Measurements from ENCODE around the gene VCAN. TPM values are rescaled to one million over a fixed set of nuclear protein-coding genes. Genes with fewer than 3 reads are reported as not detected.

The VCAN gene
- total RNA-seq, 6 experiments from 2014 or later, result 18.8 to 25.5 (median 22.5) TPM

- Mint-ChIP-seq H3K36me3 (ENCODE audit: low read depth) (no peaks in the 10 kb centered on the region), H3K27ac (peak overlapping the region; percentile 96), H3K4me3 (peak overlapping the region; percentile 93), H3K4me1 (ENCODE audit: low read depth) (peaks cover 54% of the 10 kb centered on the region), H3K27me3 (ENCODE audit: insufficient read depth) (peaks cover 19% of the 10 kb centered on the region), H3K9me3 (no peaks in the 10 kb centered on the region)
- peak; percentile 95 for DNase-seq
- peak; percentile 93 for TF ChIP-seq CTCF (IDR thresholded peaks at IDR 0.05)
Observed at GRCh38 chr5:83473346-83474160, 2.0 kb downstream of the VCAN start.

GRCh38 chr5:83474161-83474796, 2.7 kb downstream of the VCAN start:
- H3K27ac Mint-ChIP-seq, result peak overlapping the region; percentile 96
- TF ChIP-seq CTCF (IDR thresholded peaks at IDR 0.05), result no peak
- peaks cover 54% of the 10 kb centered on the region for H3K4me1 Mint-ChIP-seq (ENCODE audit: low read depth)
- no peaks in the 10 kb centered on the region for H3K9me3 Mint-ChIP-seq
- peak; percentile 75 for DNase-seq
- H3K36me3 Mint-ChIP-seq (ENCODE audit: low read depth), result no peaks in the 10 kb centered on the region
- H3K4me3 Mint-ChIP-seq, result peak overlapping the region; percentile 93
- H3K27me3 Mint-ChIP-seq (ENCODE audit: insufficient read depth), result peaks cover 17% of the 10 kb centered on the region

- Mint-ChIP-seq H3K9me3 (no peaks in the 10 kb centered on the region), H3K27me3 (ENCODE audit: insufficient read depth) (peaks cover 17% of the 10 kb centered on the region; the same call in 1 of the 2 replicates), H3K4me1 (ENCODE audit: low read depth) (peaks cover 54% of the 10 kb centered on the region), H3K4me3 (peak overlapping the region; percentile 93), H3K27ac (peak overlapping the region; percentile 96), H3K36me3 (ENCODE audit: low read depth) (no peaks in the 10 kb centered on the region)
- DNase-seq, result no peak
- TF ChIP-seq CTCF (IDR thresholded peaks at IDR 0.05), result no peak
Observed at GRCh38 chr5:83474991-83475390, 3.4 kb downstream of the VCAN start.

DNA sequence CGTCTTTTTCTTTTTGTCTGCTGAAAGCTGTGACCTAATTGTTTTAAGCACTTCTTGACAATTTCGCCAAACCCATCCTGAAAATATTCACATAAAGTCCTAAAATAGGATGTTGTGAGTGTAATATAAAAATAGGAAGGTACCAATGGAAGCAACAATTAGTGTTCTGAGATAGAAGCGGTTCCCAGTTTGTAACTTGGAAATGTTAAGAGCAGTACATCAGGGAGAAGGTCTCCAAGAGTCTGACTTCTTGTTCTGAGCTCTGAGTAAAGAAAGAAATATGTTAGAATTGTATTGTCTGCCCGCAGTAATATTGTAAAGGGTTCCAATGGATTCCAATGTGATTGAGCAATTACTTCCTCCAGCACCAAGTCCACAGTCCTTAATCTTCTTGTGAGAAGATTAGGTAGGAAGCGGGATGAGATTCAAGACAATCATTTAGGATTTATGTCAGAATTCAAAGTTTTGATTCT, 3.9 kb downstream of the VCAN start:
- no peak for TF ChIP-seq CTCF (IDR thresholded peaks at IDR 0.05)
- peaks cover 14% of the 10 kb centered on the region; the same call in 1 of the 2 replicates for H3K27me3 Mint-ChIP-seq (ENCODE audit: insufficient read depth)
- peaks cover 54% of the 10 kb centered on the region for H3K4me1 Mint-ChIP-seq (ENCODE audit: low read depth)
- no peaks in the 10 kb centered on the region for H3K9me3 Mint-ChIP-seq
- H3K27ac Mint-ChIP-seq, result peak overlapping the region; percentile 96
- no peaks in the 10 kb centered on the region for H3K36me3 Mint-ChIP-seq (ENCODE audit: low read depth)
- DNase-seq, result peak; percentile 83
- H3K4me3 Mint-ChIP-seq, result peak overlapping the region; percentile 93

- no peak for TF ChIP-seq CTCF (IDR thresholded peaks at IDR 0.05)
- Mint-ChIP-seq H3K4me3 (peak overlapping the region; percentile 93; the same call in 1 of the 2 replicates), H3K27ac (peak overlapping the region; percentile 96), H3K36me3 (ENCODE audit: low read depth) (no peaks in the 10 kb centered on the region), H3K4me1 (ENCODE audit: low read depth) (peaks cover 46% of the 10 kb centered on the region), H3K9me3 (no peaks in the 10 kb centered on the region), H3K27me3 (ENCODE audit: insufficient read depth) (peaks cover 11% of the 10 kb centered on the region; the same call in 1 of the 2 replicates)
- no peak for DNase-seq
Observed at GRCh38 chr5:83475935-83476814, 4.6 kb downstream of the VCAN start.
